DMS 273 (cell line): ENCODE data around the gene ITCH.
A peak's percentile ranks its signal among the peaks of the same experiment; 100 is the strongest.
"Not testable (repeated sequence)": the region's sequence is repeated elsewhere in the genome, so short reads cannot be mapped to it uniquely, and the experiment has no call there.

Experiments
- DNase-seq: peaks from one replicate; lab custom pipeline; 2025; ENCODE audit not compliant: unreplicated experiment; lab: John Stamatoyannopoulos, UW

Gene ITCH

DNA sequence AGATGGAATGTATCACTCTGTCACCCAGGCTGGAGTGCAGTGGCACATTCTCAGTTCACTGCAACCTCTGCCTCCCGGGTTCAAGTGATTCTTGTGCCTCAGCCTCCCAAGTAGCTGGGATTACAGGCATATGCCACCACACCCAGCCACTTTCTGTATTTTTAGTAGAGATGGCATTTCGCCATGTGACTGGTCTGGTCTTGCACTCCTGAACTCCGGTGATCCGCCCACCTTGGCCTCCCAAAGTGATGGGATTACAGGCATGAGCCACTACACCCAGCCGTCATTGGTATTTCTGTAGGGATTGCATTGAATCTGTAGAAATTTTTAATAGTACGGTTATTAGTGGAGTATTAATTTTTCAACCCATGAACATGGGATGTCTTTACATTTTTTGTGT, 134.5 kb downstream of the ITCH start:
- DNase-seq, result not testable (repeated sequence)

DNA sequence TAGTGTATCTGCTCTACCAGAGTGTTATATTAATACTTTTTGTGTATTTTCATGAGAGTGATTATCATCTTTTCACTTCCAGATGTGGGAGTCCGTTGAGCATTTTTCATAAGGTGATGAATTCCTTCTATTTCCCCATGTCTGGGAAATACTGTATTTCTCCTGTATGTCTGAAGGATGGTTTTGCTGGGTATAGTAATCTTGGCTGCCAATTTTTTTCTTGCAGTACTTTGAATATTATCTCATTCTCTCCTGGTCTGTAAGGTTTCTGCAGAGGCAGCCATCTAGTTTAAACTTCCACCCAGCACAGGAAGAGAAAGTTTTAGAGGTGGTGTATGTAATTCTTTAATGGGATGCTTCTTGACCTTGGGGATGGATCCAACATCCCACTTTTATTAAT, 137.8 kb downstream of the ITCH start:
- no peak for DNase-seq

- DNase-seq, result no peak
These were observed 143.4 kb downstream of the ITCH start for GRCh38 chr20:34506480-34506879.

GRCh38 chr20:34507702-34508413, 144.8 kb downstream of the ITCH start:
- DNase-seq, result no peak

- no peak for DNase-seq
These were observed 147.5 kb downstream of the ITCH start for GRCh38 chr20:34510575-34510974.

- DNase-seq, result no peak
These were observed 148.8 kb downstream of the ITCH start for GRCh38 chr20:34511891-34512265.

DNA sequence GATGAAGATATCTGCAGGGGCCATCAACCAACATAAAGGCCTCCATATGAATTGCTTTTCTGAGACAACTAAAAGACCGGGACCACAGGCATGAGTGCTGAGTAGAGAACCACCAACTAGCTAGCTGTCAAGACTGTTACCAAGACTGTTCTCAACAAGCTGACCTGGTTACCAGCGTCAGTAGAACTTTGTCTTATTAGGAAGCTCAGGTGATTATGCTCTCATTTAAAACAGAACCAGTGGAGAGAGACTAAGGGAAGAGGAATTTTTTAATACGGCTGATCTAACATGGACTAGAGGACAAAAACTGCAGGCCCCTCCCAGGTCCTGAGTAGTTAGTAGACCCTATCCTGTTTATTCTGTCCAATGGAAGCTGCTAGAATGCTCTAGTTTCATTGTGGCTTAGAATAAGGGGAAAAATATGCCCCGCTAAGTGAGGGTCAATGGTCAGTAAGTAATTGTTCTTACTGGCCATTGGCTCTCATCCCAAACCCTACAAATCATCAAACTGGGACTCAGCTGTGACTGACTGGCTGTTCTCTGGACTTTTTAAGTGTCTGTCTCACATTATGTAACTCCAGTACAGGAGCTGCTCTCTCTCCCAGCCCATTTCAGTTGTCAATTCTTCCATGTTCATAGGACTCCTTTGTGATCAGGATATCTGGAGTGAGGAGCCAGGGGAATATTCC, 149.3 kb downstream of the ITCH start:
- DNase-seq, result no peak

DNA sequence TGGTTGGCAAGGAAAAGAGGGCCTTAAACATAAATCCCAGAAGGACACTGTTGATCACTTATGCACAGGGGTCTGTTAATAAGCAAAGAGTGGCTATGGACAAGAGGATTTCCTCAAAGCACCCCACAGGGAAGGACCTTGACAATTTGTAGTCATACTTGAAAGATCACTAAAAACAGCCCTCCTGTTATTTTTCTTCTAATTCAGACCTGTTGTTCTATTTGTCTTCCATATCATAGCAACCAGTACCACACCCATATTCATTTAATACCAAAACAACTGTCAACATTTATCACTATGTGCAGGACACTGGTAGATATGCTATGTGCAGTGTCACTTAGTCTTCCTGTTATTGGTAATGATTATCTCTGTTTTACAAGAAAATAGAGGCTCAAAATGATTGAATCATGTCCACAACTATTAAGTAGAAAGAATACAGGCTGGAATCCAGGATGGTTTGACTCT, 149.9 kb downstream of the ITCH start:
- DNase-seq, result no peak

DNA sequence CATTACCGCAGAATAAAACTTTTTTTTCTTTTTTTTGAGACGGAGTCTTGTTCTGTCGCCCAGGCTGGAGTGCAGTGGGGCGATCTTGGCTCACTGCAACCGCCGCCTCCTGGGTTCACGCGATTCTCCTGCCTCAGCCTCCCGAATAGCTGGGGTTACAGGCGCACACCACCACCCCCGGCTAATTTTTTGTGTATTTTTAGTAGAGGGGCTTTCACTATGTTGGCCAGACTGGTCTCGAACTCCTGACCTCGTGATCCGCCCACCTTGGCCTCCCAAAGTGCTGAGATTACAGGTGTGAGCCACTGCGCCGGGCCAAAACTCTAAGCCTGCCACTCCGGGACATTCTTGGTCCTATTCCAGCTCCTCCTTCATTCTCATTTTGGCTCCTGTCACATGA, 151.0 kb downstream of the ITCH start:
- not testable (repeated sequence) for DNase-seq

DNA sequence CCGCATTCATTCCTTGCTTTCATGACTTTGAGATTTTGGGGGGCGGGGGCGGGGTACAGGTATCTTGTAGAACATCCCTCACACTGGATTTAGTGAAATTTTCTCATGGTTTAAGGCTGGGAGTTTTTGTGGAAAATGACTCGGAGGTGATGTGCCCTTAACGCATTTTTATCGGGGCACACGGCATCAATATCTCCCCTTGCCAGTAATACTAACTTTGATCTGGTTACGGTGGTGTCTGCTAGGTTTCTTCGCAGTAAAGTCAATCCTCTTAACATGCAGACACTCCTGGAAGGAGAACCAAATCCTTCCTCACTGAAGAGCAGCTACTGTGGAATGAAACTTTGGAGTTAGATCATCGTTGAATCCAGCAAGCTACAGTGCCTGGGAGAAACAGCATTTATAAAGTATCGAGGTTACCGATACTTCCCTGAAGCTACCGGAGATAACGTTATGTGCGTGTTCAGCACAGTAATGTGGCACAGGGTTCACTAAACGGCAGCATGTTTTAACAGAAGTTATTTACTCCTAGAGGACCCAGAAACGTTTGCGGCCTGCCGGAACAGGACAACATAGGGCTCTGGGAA, 151.9 kb downstream of the ITCH start:
- no peak for DNase-seq

DNA sequence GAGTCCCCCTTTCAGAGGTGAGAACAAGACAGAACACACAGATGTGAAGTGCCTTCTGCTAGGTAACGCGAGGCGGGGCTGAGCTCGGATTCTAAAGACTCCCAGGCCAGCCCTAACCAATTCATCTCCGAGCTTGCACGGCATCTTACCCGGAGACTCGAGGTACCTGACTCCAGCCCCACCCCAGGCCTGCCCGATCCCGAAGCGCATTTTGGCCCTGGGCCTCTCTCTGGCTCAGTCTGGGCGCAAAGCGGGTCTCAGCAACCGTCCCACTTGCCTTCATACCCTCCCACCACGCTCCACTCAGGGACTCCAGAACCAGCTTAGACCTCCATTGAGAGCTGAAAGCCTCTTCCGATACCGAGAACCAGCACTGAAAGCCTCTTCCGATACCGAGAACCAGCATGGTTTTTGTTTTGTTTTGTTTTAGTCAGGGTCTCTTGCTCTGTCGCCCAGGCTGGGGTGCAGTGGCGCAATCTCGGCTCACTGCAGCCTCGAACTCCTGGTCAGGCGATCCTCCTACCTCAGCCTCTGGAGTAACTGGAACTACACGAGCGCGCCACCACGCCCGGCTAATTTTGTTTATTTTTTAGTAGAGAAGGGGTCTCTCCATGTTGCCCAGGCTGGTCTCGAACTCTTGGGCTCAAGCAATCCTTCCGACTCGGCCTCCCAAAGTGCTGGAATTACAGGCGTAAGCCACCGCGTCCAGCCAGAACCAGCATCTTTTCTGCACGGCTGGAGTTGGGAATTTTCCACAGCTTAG, 152.6 kb downstream of the ITCH start:
- peak; percentile 88 for DNase-seq

DNA sequence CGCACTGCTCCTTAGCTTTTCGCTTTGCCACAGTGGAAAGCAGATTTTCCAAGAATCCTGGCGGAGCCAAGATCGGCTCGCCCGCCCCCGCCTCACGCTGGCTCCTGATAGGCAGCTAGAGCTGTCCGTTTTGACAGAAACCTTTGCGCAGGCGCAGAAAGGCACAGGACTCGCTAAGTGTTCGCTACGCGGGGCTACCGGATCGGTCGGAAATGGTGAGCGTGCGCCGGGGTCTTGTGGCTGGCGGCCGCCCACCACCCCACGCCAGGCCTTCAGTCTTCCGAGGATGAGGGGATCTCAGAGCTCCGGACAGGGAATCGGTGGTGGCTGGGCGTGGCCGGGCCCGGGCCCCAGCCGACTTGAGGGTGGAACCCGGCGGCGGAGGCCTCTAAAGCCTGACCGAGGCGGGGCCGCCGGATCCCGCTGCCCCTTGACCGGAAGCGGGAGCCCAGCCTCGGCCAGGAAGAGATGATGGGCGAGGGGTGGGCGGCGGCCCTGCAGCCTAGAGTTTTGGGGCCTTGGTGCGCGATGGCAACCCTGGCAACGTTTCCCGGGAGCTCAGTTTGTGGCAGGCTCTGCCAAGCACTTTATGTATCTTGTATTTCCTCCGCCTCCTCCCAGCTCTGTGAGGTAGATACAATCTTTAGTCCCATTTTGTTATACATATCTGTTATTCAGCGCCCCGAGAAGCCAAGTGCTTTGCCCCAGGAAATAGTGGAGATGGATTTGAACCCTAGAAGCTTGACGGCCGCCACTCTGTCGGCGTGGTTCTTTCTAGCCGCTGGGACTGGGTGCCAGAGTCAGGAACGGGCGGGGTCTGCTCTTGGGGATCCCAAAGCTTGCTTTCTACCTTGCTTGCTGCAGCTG, 153.4 kb downstream of the ITCH start, which contains the start of gene DYNLRB1:
DYNLRB1 (plus strand) TSS at position 176 of the 867 bp plus-strand sequence; CDS start at position 213, 37 bp downstream.
- peak; percentile 99 for DNase-seq

GRCh38 chr20:34517114-34517505, 154.0 kb downstream of the ITCH start:
- DNase-seq, result no peak

- not testable (repeated sequence) for DNase-seq
These were observed 155.8 kb downstream of the ITCH start for GRCh38 chr20:34518863-34519262.

- DNase-seq, result not testable (repeated sequence)
These were observed 156.8 kb downstream of the ITCH start for GRCh38 chr20:34519841-34520240.

- DNase-seq, result peak; percentile 69
These were observed 160.1 kb downstream of the ITCH start for GRCh38 chr20:34522969-34523871.

DNA sequence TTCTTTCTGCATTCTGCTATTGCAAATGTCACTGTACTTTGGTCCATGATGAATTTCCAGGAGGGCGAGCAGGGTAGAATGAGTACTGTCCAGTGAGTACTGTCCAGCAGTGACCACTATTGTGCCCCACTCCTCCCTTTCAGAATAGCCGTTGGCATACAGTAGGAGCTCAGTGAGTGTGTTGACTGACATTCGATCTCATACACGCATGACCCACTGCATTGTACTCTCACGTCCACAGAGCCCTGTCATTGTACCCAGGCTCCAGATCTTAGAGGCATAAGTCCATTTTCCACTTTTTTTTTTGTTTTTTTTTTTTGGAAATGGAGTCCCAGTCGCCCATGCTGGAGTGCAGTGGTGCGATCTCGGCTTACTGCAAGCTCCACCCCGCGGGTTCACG, 161.4 kb downstream of the ITCH start:
- no peak for DNase-seq

DNA sequence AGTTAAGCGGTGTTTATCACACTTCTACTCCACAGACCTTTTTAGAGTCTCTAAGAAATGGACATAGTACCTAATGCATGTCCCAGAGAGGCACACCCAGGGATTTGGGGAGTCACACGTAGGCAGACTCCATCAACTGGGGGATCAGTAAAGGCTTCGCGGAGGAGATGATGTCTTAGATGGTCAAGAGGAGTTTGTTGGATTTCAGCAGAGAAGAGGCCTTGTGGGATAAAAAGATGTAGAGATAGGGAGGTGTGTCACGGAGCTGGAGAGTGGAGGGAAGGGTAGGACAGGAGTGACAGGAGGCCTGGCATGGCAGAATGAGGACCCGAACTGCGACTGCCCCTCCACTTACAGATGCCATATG, 162.3 kb downstream of the ITCH start:
- DNase-seq, result no peak

DNA sequence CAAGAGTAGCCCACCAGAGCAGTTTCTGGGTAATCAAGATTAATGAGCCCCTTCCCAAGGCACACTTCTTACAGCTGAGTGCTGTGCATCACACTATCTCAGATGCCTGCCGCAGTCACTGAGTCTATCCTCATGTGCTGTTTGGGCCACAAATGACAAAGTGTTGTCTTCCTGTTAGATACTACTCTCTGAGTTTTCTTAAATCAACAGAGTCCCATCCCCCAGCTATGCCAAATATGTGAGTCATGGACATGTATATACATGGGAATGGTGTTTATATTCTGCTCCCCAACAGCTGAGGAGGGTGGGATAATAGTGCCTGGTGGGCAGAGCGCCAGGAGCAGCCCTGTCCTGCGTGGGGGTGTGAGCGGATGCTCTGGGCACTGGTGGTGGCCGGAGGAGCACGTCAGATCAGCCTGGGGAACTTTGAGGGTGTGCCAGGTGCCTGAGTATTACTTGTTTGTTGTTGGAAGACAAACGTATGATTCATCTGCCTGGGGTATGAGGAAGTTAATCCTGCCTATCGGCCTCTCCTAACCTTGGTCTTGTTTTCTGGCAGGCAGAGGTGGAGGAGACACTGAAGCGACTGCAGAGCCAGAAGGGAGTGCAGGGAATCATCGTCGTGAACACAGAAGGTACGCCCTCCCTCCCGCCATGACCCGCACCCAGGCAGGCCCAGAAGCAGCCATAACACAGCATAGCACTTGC, 162.8 kb downstream of the ITCH start:
- DNase-seq, result peak; percentile 18
